Amygdala (tissue), 56 donors: ENCODE results near the gene PROM2.

Source experiments
- DNase-seq, 56 donors: peaks; one replicate each; lab custom pipeline; 2025; lab: John Stamatoyannopoulos, UW

Gene PROM2

DNA sequence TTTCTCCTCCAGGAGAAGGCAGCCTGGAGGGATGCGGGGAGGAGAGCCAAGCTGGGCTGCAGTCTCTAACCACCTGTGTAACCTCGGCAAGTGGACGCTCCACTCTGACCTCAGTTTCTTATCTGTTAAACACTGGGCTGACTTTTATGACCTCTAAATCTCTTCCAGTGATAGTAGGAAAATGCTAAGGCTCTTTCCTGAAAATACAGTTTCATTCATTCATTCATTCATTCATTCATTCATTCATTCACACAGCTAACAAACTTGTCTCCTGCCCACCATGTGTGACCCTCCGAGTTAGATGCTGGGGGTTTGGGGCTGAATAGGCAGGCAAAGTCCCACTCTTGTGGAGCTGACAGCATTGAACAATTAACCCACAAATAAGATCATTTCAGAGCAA lies 9.3 kb downstream of the PROM2 start:
- DNase-seq: no peak

DNA sequence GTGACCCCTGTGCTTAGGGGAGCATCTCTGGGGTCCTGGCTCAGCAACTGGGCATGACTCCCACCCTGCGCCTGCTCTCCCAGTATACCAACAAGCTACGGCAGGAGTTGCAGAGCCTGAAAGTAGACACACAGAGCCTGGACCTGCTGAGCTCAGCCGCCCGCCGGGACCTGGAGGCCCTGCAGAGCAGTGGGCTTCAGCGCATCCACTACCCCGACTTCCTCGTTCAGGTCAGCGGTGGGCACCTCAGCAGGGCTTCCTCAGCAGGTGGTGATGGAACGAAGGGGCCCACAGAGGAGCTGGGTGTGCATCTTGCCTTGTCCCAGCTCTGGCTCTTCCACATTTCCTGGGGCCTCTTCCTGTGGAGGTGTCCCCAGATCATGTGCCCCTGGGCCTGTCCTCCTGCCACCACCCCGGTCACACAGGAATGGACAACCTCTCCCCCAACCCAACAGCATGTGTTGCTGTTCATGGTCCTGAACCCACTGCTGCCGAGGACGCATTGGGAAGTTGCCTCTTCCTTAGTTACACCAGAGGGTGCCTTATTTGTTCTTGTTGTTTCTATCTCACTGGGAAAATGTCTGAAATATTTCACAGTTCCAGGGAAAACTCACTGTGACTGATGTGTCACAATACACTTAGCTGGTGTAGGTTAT lies 10.8 kb downstream of the PROM2 start:
- no peak for DNase-seq

DNA sequence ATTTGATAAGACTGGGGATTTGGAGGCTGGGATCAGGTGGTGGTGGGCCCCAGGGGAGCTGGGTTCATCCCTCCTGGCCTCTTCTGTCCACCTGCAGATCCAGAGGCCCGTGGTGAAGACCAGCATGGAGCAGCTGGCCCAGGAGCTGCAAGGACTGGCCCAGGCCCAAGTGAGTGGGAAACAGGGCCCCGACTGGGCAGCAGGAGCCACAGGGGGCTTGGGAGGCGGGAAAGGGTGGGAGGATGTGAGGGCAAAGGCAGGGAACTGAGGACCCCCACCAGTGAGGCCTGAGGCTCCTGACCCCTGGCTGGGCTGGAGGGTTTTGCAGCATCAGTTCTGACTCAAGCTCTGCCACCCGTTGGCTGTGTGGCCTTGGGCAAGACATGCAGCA lies 11.3 kb downstream of the PROM2 start:
- DNase-seq: no peak

DNA sequence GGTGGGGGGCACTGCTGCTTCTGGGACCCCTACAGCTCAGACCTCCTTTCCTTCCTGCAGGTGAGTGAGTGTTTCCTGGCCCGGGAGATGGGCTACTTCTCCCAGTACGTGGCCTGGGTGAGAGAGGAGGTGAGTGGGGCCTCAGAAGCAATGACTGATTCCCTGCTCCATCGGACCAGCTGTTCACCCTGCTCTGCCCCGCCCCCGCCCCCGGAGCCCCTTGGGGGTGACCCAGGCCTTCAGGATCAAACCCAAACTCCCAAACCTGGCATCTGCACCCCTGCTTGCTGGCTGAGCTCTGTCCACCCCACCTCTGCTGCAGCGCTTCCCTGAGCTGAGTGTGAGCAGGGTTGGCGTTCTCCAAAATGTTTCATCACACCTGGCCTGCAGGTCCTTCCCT lies 13.1 kb downstream of the PROM2 start:
- DNase-seq: no peak

DNA sequence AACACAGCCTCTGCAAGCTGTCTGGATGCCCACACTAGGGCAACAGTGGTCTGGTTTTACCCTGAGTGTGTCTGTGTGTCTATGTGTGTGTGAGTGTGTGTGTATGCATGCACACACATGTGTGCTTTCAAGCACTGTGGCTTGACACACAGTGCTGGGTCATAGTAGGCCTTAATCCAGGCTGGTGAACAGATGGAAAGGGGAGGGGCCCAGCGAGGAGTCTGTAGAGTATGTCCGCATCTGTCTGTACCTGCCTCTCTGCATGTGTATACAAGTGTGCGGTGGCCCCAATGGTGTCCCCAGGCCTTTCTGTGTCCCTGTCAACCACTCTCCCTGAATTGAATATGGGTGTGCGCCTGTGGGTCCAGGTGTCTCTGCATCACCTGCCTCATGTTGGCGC lies 13.6 kb downstream of the PROM2 start:
- DNase-seq: no peak

DNA sequence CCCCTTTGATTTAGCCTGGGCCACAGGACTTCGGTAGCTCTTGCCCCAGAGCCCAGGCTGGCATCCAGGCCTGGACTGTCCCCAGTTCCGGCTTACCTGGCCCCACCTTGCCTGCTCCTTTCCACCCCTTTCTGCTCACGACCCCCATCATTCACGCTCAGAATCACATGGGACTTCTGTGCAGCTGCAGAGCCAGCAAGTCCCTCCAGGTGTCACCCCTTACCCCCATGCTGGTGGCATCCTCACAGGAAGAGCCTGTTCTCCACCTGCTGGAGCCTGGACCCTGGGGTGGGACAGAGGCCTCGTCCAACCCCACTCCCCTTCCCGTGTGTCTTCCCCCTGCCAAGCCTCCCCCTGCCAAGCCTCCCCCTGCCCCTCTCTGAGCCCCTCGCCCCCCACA lies 15.0 kb downstream of the PROM2 start:
- DNase-seq: no peak

DNA sequence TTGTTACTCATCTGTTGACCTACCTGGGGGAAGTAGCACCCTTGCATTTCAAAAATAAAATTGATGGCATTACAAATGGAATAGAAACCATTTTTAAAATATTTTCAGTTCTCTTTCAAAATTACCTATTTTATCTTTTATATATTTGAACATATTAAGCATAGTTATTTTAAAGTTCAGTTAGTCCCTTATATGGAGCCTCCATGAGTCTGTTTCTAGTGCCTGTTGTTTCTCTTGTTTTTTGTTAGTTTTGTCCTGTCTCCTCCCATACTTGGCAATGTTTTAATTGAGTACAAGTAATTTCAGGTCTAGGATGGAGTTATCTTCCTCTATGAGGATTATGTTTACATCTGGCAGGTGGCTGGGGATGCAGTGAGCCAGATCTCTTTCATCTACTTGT lies 17.0 kb downstream of the PROM2 start:
- no peak for DNase-seq

DNA sequence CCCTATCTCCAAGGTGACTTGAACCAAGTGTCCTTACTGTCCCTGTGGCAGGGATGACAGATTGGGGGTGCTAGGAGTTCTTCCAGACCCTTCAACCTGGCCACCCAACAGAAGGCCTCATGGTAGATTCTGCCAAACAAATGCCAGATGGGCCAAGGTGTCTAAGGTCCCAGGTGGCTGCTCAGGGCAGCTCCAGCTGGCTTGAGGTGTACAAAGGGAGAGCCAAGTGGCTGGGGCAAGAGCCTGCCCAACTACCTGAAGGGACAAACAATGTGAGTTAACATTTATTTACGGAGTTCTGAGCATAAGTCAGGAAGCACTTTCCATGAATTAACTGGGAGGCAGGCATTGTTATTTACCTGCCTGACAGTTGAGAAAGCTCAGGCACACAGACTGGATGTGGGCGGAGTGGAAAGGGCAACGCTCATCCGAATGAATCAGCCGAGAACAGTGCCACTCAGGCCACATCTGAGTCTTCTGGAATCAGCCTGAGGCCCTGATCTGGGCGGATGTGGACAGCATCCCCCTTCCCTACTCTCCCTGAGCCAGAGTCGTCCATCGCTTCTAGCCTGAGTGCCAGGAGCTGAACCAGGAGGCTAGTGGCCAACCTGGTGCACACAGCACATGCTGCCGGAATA lies 18.5 kb downstream of the PROM2 start:
- no peak for DNase-seq

DNA sequence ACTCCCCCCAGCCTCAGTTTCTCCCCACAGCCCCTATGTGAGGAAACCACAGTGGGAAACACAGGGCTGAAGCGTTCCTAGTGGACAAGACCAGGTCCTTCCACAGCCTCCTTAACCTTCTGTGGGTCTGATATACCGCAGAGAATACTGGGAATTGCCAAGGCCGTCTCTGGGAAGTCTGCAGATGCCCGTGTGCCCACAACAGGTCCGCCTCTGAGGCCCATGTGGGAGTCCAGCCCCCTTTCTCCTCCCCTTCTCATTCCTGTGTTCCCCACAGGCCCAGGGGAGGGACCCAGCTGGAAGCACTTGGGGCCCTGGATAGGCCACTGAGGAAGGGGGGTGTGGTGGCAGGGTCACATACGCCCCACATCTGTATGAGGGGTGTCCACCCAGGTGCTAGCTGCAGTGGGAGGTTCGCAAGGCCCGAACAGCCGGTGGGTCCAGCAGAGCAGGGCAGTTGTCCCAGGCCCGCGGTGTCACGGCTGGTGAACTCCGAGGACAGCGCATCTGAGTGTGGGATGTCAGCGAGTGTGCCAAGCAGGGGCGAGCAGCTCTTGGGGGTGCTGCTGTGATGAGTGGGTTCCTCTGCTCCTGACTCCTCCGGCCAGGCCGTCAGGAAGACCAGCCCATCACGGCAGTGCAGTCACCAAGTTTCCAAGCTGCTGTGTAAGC lies 20.5 kb downstream of the PROM2 start:
- no peak for DNase-seq

DNA sequence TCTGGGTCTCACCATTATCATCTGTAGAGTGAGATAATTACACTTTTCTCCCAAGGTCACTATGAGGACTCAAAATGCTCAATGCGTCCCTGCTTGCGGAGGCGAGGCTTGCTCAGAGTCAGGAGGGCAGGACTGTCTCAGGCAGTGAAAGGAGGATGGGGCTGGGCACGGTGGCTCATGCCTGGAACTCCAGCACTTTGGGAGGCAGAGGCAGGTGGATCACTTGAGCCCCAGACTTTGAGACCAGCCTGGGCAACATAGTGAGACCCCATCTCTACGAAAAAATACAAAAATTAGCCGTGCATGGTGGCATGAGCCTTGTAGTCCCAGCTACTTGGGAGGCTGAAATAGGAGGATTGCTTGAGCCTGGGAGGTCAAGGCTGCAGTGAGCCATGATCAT lies 21.1 kb downstream of the PROM2 start:
- DNase-seq: no peak

DNA sequence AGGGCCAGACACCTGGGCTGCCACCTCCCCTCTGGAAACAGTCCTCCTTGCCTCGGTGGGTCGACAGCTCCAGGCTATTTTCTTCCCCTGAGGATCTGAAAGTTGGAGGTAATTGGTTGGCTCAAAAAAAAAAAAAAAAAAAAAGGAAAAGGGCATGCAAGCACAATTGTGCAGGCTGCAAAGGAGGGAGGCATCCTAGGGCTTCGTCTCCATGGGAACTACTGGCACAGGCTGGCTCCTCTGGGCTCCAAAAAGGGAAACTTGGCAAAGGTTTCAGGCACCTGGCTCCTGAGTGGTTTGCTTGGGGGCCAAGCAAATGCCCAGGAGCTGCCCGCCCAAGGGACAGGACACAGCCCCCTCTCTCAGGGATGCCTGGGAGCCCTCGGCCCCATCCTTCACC lies 21.8 kb downstream of the PROM2 start:
- DNase-seq: peak in 37 of 56 donors; percentile 15 to 73 (median 50)

DNA sequence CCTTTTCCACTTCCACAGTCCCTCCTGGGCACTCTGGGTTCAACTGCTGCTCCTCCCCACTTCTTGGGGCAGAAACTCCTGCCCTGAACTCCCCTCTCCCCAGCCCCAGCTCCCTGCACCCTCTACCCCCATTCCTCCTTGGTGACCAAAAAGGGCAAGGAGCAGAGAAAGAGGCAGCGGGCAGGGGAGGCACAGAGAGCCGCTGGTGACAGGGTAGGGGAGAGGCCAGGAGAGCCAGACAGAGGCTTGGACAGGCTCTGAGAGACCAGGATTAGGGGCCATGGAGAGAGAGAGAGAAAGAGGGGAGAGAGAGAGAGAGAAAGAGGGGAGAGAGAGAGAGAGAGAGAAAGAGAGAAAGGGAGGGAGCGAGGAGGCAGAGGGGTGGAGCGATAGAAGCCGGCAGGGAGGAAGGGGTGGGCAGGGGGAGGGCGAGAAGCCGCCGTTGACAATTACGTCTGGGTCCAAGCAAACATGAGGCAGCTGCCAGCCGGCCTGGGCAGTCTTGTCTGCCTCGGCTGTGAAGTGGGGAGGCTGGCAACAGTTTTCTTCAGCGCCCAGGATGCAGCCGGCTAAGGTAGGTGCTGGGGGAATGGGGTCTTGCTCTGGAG lies 22.7 kb downstream of the PROM2 start, which contains the start of gene KCNIP3:
Gene KCNIP3, plus strand, starts transcription at position 468 of the 608 bp plus-strand sequence. Its CDS starts 92 bp downstream, at position 560.
- peak in 44 of 56 donors; percentile 16 to 83 (median 60) for DNase-seq

DNA sequence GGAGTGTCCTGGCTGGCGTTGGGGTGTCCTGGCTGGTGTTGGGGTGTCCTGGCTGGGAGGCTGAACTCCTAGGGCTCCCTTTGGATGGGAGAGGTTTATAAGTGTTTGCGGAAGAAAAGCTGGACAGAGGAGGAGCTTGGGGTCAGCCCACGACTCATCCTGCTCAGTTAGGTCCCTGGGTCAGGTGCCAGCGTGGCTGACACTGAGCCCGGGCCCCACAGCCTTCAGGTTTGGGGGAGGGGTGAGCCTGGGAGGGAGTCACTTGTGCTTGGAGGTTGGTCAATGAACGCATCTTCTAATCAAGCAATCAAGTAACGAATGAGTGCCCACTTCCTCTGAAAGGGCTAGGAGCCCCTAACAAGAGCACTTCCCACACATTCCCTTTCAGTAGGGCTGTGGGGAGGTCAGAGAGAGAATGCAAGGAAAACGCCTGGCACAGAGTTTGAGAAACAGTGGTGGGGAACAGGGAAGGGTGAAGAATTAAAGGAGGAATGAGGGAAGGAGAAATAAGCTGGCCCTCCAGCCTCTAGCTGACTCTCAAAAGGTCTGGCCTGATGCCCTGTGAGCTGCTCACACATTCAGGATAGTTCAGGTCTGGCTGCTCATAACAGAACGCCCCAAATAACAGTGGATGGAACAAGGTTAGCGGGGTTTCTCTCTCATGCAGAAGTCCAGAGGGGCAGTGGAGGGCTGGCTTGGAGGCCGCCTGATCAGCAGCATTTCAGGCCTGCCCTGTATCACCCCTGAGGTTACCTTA lies 23.6 kb downstream of the PROM2 start:
- DNase-seq: no peak

DNA sequence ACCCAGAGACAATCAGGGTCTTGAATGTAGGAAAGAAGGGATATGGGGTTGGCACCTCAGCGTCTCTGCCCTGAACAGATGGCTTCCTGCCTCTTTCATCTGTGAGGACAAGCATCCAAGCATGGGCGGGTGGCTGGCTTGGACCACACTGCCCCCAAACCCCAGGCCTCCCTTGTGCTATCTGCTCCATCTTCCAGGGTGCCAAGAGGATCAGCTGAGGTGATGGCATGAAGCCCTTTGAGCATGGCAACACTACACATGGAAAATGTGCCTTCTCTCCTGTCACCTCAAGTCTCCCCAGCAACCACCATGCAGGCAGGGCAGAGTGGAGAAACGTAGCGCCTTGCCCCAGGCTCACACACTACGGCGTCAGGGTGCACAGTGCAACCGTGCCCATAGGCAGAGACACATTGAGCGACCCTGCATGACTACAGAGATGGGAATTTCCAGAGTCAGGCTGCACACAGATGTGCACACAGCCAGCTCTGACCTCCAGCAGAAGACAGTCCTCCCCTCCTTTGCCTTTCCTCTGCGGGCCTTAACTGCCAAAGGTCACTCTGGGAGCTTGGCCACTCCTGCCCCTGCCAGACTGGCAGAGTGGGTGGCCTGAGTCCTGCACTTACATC lies 24.4 kb downstream of the PROM2 start:
- DNase-seq: no peak

DNA sequence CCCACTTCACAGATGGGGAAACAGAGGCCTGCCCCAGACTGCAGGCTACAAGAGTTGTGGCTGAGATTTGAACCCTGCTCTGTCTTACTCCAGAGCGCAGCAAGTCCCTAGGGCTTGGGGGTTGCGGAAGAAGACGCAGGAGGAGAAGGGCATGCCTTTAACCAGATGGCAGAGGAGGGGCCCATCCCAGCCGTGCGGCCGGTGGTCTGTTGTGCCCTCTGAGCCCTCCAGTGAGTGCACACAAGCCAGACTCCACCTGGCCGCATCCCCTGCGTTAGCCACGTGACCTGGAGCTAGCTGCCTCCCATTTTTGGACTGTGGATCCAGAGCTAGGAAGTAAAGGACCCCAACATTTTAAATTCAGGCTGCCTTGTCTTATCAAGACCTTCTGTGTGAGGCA lies 25.7 kb downstream of the PROM2 start:
- DNase-seq: no peak

DNA sequence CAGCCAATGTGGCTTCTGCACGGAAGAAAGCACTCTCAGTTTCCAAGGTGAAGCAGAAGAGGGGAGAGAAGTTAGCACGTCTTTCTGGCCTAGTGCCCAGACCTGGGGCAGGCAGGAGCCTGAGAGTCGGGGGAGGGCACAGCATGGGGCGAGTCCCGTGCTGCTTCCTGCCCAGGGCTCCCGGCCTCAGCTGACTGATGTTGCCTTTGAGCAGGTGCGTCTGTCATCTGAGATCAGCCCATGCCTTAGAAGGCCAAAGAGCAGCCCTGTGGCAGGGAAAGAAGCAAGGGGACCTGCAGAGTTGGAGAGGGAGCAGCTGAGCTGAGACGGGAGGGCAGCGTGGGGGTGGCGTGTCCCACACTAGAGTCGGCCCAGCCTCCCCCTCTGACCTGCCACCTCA lies 26.2 kb downstream of the PROM2 start:
- no peak for DNase-seq

DNA sequence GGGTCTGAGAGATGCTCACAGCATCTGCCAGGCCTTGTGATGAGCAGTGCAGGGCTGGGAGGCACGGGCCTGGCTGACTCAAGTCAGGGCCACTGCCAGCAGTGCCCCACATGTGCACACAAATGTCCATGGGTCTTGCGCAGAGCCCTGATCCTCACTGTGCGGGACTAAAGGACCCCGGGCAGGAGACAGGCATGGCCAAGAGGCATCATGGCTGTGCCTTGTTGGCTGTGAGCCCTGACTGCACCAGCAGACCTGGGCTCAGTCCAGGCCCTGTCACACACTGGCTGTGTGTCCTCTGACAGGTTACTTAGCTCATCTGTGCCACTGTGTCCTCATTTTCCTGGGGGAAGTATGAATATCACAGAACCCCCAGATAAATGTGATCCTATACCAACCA lies 26.9 kb downstream of the PROM2 start:
- DNase-seq: no peak

DNA sequence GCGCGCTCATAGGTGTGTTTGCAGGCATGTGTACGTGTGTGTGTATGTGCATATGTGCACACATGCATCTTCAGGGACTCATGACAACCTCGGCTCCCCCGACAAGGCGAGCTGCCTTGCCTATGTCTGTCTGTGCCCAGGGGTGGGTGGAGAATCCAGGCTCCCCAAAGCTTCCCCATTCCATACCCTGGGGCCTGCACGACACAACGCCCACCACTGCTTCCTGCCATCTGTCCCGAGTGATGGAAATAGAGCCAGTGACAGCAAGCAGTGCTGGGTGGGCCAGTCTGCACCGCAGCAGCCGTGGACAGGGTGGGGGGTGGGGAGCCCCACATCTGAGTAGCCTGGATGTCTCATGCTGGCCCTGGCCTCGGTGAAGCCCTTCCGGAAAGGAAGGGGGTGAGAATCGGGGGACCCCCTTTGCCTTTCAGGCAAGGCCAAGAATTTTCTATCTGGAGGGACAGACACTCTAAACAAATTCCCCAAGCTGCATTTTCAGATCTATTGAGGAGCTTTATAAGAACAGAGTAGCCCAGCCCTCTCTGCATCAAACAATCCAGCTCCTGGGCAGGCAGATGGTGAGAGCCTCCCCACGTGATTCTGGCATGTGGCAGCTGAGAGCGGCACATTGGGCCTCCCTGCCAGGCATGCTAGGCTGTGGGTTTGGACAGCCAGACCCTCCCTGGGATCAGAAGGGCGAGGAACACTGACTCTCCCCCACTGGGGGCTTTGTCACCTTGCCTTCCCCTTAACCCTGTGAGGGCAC lies 27.8 kb downstream of the PROM2 start:
- peak in 27 of 56 donors; percentile 15 to 74 (median 49) for DNase-seq

DNA sequence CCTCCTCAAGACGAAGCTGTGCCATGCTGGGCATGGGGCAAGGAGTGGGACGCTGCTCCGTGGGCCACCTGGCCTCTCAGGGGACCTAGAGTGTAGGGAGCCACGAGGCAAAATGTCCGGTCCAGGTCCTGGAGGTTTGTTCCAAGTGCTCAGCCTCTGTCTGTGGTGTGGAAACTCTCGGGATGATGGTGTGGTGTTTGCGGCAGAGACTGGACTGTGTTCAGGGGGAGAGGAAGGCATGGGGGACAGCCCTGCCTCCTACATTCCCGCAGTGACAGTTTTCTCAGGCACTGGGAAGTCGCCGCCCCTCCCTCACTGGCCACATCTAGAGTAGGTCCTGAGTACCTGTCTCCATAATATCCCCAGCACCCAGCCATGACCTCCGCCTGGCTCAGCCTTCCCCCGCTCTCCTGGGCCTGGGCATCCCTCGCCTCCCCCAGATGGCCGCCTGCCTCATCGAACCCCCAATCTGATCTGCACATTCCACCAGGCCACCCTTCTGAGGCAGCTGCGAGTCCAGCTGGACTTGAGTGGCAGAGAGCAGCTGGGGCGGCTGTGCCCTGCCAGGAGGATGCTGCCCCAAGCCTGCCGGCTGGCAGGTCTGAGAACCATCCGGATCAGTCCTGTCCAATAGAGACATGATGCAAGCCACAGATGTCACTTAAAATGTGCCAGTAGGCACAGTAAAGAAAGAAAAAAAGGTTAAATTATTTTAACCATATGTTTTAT lies 29.1 kb downstream of the PROM2 start:
- peak in 34 of 56 donors; percentile 19 to 83 (median 48) for DNase-seq
